PC-3 (cell line): Measurements from ENCODE around the gene TBC1D8. TPM values are rescaled to one million over a fixed set of nuclear protein-coding genes. Genes with fewer than 3 reads are reported as not detected.

Experiments used
- ATAC-seq: fragments of 200-7000 bp; cut with Tn5 transposase; 2 replicates; pipeline ENCODE4 v1.9.1; 2020; ENCODE audit warnings: mild to moderate bottlenecking, moderate library complexity
- BruUV-seq: library from RNA; stranded (reverse); fragments of 400-500 nt; replicated peaks from 2 replicates; lab custom pipeline; 2021; lab: Mats Ljungman, UMichigan
- CTCF ChIA-PET: fragments of 300-600 bp; sonication (Branson Sonifier 250); formaldehyde crosslinking; loops from one replicate; lab custom pipeline; 2022; ENCODE audit warnings: antibody characterized with exemption; lab: Charles Lee
- POLR2A ChIA-PET: fragments of 300-600 bp; sonication (Branson Sonifier 250); formaldehyde crosslinking; loops from one replicate; lab custom pipeline; 2022; ENCODE audit warnings: antibody characterized with exemption; ENCODE audit not compliant: unreplicated experiment; lab: Charles Lee
- DNase-seq: peaks from one replicate; pipeline ENCODE4 v3.0.0-alpha.2; 2015
- H2AFZ ChIP-seq: fragments of 300-600 bp; sonication (generic); 2 replicates; pipeline ENCODE4 v1.6.0; 2016; ENCODE audit warnings: antibody characterized with exemption, low read length
- H3F3A ChIP-seq: fragments of 300-600 bp; sonication (generic); one replicate; pipeline ENCODE4 v1.6.0; 2017; ENCODE audit warnings: antibody characterized with exemption, low read length, control low read depth, mild to moderate bottlenecking; ENCODE audit not compliant: unreplicated experiment
- H3K27ac ChIP-seq: fragments of 300-600 bp; sonication (generic); 2 replicates; pipeline ENCODE4 v1.5.1; 2016; ENCODE audit warnings: mild to moderate bottlenecking, low read length
- H3K27me3 ChIP-seq: fragments of 300-600 bp; sonication (generic); 2 replicates; pipeline ENCODE4 v1.6.1; 2016; ENCODE audit warnings: low read length, mixed read lengths
- H3K36me3 ChIP-seq: fragments of 300-600 bp; sonication (generic); 2 replicates; pipeline ENCODE4 v1.6.1; 2016; ENCODE audit warnings: low read depth, mixed run types, low read length, mixed read lengths
- H3K4me1 ChIP-seq: fragments of 300-600 bp; sonication (generic); 2 replicates; pipeline ENCODE4 v1.5.1; 2016; ENCODE audit warnings: low read length; ENCODE audit not compliant: insufficient read depth
- H3K4me2 ChIP-seq: fragments of 300-600 bp; sonication (generic); 2 replicates; pipeline ENCODE4 v1.6.0; 2016; ENCODE audit warnings: low read length
- H3K4me3 ChIP-seq: fragments of 300-600 bp; sonication (generic); 2 replicates; pipeline ENCODE4 v1.5.1; 2016; ENCODE audit warnings: mild to moderate bottlenecking, low read length, mixed read lengths
- H3K79me2 ChIP-seq: fragments of 300-600 bp; sonication (generic); 2 replicates; pipeline ENCODE4 v1.6.1; 2017; ENCODE audit warnings: low read length, mixed read lengths
- H3K9ac ChIP-seq: fragments of 300-600 bp; sonication (generic); 2 replicates; pipeline ENCODE4 v1.6.0; 2016; ENCODE audit warnings: mild to moderate bottlenecking, low read length
- H3K9me2 ChIP-seq: fragments of 300-600 bp; sonication (generic); replicated peaks from 2 replicates; pipeline ENCODE4 v1.6.1; 2016; ENCODE audit warnings: mixed run types, low read length, mixed read lengths
- H3K9me3 ChIP-seq: fragments of 300-600 bp; sonication (generic); 2 replicates; pipeline ENCODE4 v1.6.1; 2016; ENCODE audit warnings: low read length, mixed read lengths
- H4K20me1 ChIP-seq: fragments of 300-600 bp; sonication (generic); 2 replicates; pipeline ENCODE4 v1.6.1; 2016; ENCODE audit warnings: low read length, mixed read lengths
- CTCF ChIP-seq: fragments of 300-600 bp; sonication (generic); conservative IDR thresholded peaks from 2 replicates; pipeline ENCODE4 v1.5.1; 2017; ENCODE audit warnings: antibody characterized with exemption, low read depth, mild to moderate bottlenecking, low read length
- EZH2 ChIP-seq: fragments of 300-600 bp; sonication (generic); IDR thresholded peaks from one replicate; pipeline ENCODE4 v1.6.1; 2017; ENCODE audit warnings: antibody characterized with exemption, mild to moderate bottlenecking, low read length; ENCODE audit not compliant: unreplicated experiment
- EZH2phosphoT487 ChIP-seq: fragments of 300-600 bp; sonication (generic); IDR thresholded peaks from 2 replicates; pipeline ENCODE4 v1.6.1; 2018; ENCODE audit warnings: mild to moderate bottlenecking, antibody characterized with exemption, low read length, borderline replicate concordance
- intact Hi-C: fragments of 100-400 bp; cut with micrococcal nuclease; formaldehyde crosslinking; loops from 2 replicates; pipeline ENCODE4 v1.9.0; 2023
- total RNA-seq: library from RNA; depleted of rRNA; stranded (reverse); fragments of >200 nt; gene quantifications from 2 replicates; pipeline ENCODE4 v1.2.3, GENCODE V29; 2014

The TBC1D8 gene
- total RNA-seq, 1 experiment from 2014 or later, result 39.7 TPM

GRCh38 chr2:101151859-101152271 lies 683 bp upstream of the TBC1D8 start:
- TF ChIP-seq EZH2phosphoT487, result no peak
- no peak for TF ChIP-seq EZH2
- TF ChIP-seq CTCF, result no peak
- H3K4me2 ChIP-seq, result peak overlapping the region; percentile 85
- CTCF ChIA-PET, result interaction anchor here (1.4 kb wide), 1 partner anchor 44 kb away, joined by 4 read pairs; no protein-coding TSS in a partner anchor
- H3K27me3 ChIP-seq, result no peaks in the 10 kb centered on the region
- H3K4me3 ChIP-seq, result peak overlapping the region; percentile 71
- peak overlapping the region; percentile 75 for H3K9ac ChIP-seq
- POLR2A ChIA-PET, result interaction anchor here (3.0 kb wide), 1 partner anchor 28 kb away, joined by 18 read pairs; no protein-coding TSS in a partner anchor
- peaks cover 40% of the 10 kb centered on the region for H3K79me2 ChIP-seq
- H3K27ac ChIP-seq, result peak overlapping the region; percentile 51
- peak; percentile 13 for ATAC-seq
- no peaks in the 10 kb centered on the region for H3K9me3 ChIP-seq
- peak; percentile 24 for DNase-seq
- H2AFZ ChIP-seq, result peak overlapping the region; percentile 72
- intact Hi-C loops, result loop anchor here (1.0 to 2.0 kb wide), 3 partner anchors 53 to 140 kb away; no protein-coding TSS in a partner anchor
- no peaks in the 10 kb centered on the region for H3K9me2 ChIP-seq
- TSS peak; percentile 58 for BruUV-seq
- H3K4me1 ChIP-seq, result peaks cover 39% of the 10 kb centered on the region
- peaks cover 39% of the 10 kb centered on the region for H4K20me1 ChIP-seq
- no peaks in the 10 kb centered on the region for H3F3A ChIP-seq
- peaks cover 7% of the 10 kb centered on the region; the same call in 1 of the 2 replicates for H3K36me3 ChIP-seq

- TF ChIP-seq CTCF (no peak), EZH2 (no peak)
- H3K27me3 ChIP-seq, result no peaks in the 10 kb centered on the region
- H2AFZ ChIP-seq, result no peak overlapping the region
- H3K36me3 ChIP-seq, result peaks cover 11% of the 10 kb centered on the region; the same call in 1 of the 2 replicates
- intact Hi-C loops, result no loop called here
- H3K4me1 ChIP-seq, result peaks cover 52% of the 10 kb centered on the region
- H3K4me3 ChIP-seq, result peak overlapping the region; percentile 94
- peaks cover 53% of the 10 kb centered on the region for H3K79me2 ChIP-seq
- no peaks in the 10 kb centered on the region for H3K9me3 ChIP-seq
- ChIA-PET CTCF (interaction anchor here (0.8 kb wide), 1 partner anchor 55 kb away, joined by 5 read pairs; no protein-coding TSS in a partner anchor), POLR2A (interaction anchor here (0.5 to 3.0 kb wide), 5 partner anchors 27 to 546 kb away, joined by 3 to 18 read pairs (median 4); no protein-coding TSS in a partner anchor)
- ATAC-seq, result peak; percentile 3; the same call in 1 of the 2 replicates
- DNase-seq, result peak; percentile 22
- no peaks in the 10 kb centered on the region for H3K9me2 ChIP-seq
- peak overlapping the region; percentile 91 for H3K9ac ChIP-seq
- H3K27ac ChIP-seq, result peak overlapping the region; percentile 80
- H3K4me2 ChIP-seq, result peak overlapping the region; percentile 93
- no peaks in the 10 kb centered on the region for H3F3A ChIP-seq
- peaks cover 52% of the 10 kb centered on the region for H4K20me1 ChIP-seq
- BruUV-seq, result no TSS peak
These were observed 656 bp downstream of the TBC1D8 start for GRCh38 chr2:101150306-101151145.
